HS-27A (cell line): ENCODE data around the gene TMEM130.

Experiments
- DNase-seq: peaks from one replicate; pipeline ENCODE4 v3.0.0-alpha.2; 2012; ENCODE audit warnings: low read depth, missing footprints

Gene TMEM130

GRCh38 chr7:98869597-98870120 lies at the start of gene TMEM130:
Gene TMEM130 (minus strand): TSS chr7:98870014. CDS start chr7:98869861, 153 bp downstream.
- DNase-seq = no peak

- no peak for DNase-seq
Observed at GRCh38 chr7:98917331-98917730, 47.5 kb upstream of the TMEM130 start.

- no peak for DNase-seq
Observed at GRCh38 chr7:98913612-98914011, 43.8 kb upstream of the TMEM130 start.

GRCh38 chr7:98913026-98913425 lies 43.2 kb upstream of the TMEM130 start:
- no peak for DNase-seq

- no peak for DNase-seq
Observed at GRCh38 chr7:98911916-98912315, 42.1 kb upstream of the TMEM130 start.

- DNase-seq = no peak
Observed at GRCh38 chr7:98910427-98910826, 40.6 kb upstream of the TMEM130 start.

GRCh38 chr7:98909487-98909886 lies 39.7 kb upstream of the TMEM130 start:
- no peak for DNase-seq

GRCh38 chr7:98908585-98908984 lies 38.8 kb upstream of the TMEM130 start:
- no peak for DNase-seq

GRCh38 chr7:98907570-98907969 lies 37.8 kb upstream of the TMEM130 start:
- DNase-seq = no peak

GRCh38 chr7:98903246-98903645 lies 33.4 kb upstream of the TMEM130 start:
- DNase-seq = no peak

- no peak for DNase-seq
Observed at GRCh38 chr7:98902523-98902922, 32.7 kb upstream of the TMEM130 start.

GRCh38 chr7:98900815-98901214 lies 31.0 kb upstream of the TMEM130 start:
- DNase-seq = no peak

- DNase-seq = no peak
Observed at GRCh38 chr7:98899816-98900215, 30.0 kb upstream of the TMEM130 start.

GRCh38 chr7:98892609-98893008 lies 22.8 kb upstream of the TMEM130 start:
- no peak for DNase-seq

- no peak for DNase-seq
Observed at GRCh38 chr7:98887038-98887437, 17.2 kb upstream of the TMEM130 start.

GRCh38 chr7:98884416-98884815 lies 14.6 kb upstream of the TMEM130 start:
- DNase-seq = no peak

GRCh38 chr7:98881561-98882315 lies 11.9 kb upstream of the TMEM130 start:
- no peak for DNase-seq

GRCh38 chr7:98880485-98880884 lies 10.7 kb upstream of the TMEM130 start:
- no peak for DNase-seq

- DNase-seq = no peak
Observed at GRCh38 chr7:98879979-98880315, 10.1 kb upstream of the TMEM130 start.

- no peak for DNase-seq
Observed at GRCh38 chr7:98879198-98879978, 9.6 kb upstream of the TMEM130 start.

- no peak for DNase-seq
Observed at GRCh38 chr7:98878365-98879197, 8.8 kb upstream of the TMEM130 start, which contains the start of gene TRRAP. Gene TRRAP (plus strand): TSS chr7:98878532. CDS start chr7:98881151, 2,619 bp downstream.

- no peak for DNase-seq
Observed at GRCh38 chr7:98877692-98878364, 8.0 kb upstream of the TMEM130 start.
